RWPE1 (cell line): ENCODE measurements around the gene POLN.
A peak's percentile ranks its signal among the peaks of the same experiment; 100 is the strongest.
"Not testable (repeated sequence)": the region's sequence is repeated elsewhere in the genome, so short reads cannot be mapped to it uniquely, and the experiment has no call there.

ENCODE experiments used
- CTCF ChIA-PET: fragments of 350-600 bp; sonication (Branson Sonifier 250); formaldehyde crosslinking; extraction: SDS; loops from one replicate; lab custom pipeline; 2021; lab: Yijun Ruan, JAX
- POLR2A ChIA-PET: fragments of 400-600 bp; formaldehyde crosslinking; extraction: SDS; loops from one replicate; lab custom pipeline; 2020; ENCODE audit warnings: antibody characterized with exemption; ENCODE audit not compliant: low non-redundant PET; lab: Yijun Ruan, JAX
- DNase-seq: peaks from one replicate; pipeline ENCODE4 v3.0.0; 2012; ENCODE audit warnings: low spot score
- H3K27ac ChIP-seq: fragments of 450-650 bp; 2 replicates; pipeline ENCODE4 v1.5.1; 2017
- TF ChIP-seq, protein P1 (sequence below): fragments of 450-650 bp; conservative IDR thresholded peaks from 2 replicates; pipeline ENCODE4 v1.5.1; 2017; ENCODE audit warnings: low read depth, mild to moderate bottlenecking

Gene POLN

DNA sequence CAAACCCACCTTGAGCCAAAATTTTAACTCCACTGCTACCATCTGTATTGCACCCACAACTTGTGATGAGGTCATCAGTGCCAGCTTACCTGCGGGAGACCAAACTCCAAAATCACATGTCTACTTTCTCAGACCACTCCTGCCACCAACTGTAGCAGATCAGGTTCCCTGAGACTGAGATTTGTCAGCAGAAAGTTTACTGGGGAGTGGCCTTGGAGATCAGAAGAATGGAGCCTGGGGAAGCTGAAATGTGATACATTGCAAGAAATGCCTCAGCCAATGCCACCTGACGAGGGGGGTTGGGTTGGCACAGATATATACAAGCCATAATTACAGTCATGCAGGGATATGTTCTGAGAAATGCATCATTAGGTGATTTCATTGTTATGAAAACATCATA, 19.1 kb downstream of the POLN start:
- CTCF ChIA-PET, result no interaction called here
- TF ChIP-seq, protein P1, sequence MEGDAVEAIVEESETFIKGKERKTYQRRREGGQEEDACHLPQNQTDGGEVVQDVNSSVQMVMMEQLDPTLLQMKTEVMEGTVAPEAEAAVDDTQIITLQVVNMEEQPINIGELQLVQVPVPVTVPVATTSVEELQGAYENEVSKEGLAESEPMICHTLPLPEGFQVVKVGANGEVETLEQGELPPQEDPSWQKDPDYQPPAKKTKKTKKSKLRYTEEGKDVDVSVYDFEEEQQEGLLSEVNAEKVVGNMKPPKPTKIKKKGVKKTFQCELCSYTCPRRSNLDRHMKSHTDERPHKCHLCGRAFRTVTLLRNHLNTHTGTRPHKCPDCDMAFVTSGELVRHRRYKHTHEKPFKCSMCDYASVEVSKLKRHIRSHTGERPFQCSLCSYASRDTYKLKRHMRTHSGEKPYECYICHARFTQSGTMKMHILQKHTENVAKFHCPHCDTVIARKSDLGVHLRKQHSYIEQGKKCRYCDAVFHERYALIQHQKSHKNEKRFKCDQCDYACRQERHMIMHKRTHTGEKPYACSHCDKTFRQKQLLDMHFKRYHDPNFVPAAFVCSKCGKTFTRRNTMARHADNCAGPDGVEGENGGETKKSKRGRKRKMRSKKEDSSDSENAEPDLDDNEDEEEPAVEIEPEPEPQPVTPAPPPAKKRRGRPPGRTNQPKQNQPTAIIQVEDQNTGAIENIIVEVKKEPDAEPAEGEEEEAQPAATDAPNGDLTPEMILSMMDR, result no peak
- no peak for DNase-seq
- POLR2A ChIA-PET, result no interaction called here
- H3K27ac ChIP-seq, result no peak overlapping the region

DNA sequence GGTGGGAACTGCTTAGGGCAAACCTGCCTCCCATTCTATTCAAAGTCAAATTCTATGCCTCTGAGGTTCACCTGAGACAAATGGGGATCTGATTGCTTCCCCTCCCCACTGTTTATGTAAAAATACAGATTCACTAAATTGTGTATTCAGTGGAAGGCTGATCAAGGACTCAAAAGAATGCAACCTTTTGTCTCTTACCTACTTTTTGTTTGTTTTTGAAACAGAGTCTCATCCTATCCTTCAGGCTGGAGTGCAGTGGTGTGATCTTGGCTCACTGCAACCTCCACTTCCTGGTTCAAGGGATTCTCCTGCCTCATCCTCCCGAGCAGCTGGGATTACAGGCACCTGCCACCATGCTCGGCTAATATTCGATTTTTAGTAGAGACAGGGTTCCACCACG, 20.5 kb downstream of the POLN start:
- DNase-seq, CTCF ChIA-PET, H3K27ac ChIP-seq, POLR2A ChIA-PET: not testable (repeated sequence)

DNA sequence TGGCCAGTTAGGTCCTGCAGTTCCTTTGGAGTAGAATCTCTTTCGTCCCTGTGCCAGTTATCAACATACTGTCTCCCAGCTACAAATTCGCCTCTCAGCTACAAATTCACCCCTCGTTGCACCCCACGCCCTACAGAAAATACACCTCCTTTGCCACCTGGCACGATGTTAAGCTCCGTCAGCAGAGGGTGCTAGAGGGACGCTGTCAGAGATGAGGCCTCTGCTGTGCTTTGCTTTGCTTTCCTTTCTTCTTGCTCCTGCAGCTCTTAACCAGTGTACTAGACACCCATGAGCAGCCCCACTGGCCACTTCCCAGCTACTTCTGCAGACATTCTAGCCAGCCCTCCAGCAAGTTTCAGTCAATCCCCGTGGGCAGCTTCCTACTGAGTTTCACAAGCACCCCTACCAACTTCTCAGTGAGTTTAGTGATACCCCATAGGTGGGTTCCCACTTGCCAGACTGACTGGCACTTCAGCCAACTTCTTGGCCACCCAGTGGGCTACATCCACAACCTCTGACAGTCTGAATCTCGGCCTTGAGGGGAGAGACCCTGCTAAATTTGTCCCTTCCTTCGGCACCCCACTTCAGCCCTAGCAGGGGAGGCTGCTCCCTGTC, 21.8 kb downstream of the POLN start:
- DNase-seq, result peak; percentile 37
- TF ChIP-seq, protein P1, result peak; percentile 90
- H3K27ac ChIP-seq, result no peak overlapping the region
- ChIA-PET POLR2A (interaction anchor here (0.6 kb wide), 1 partner anchor 286 kb away, joined by 4 read pairs; no protein-coding TSS in a partner anchor), CTCF (interaction anchor here (0.6 to 1.6 kb wide), 8 partner anchors 21 to 402 kb away, joined by 3 to 5 read pairs (median 3); no protein-coding TSS in a partner anchor)

DNA sequence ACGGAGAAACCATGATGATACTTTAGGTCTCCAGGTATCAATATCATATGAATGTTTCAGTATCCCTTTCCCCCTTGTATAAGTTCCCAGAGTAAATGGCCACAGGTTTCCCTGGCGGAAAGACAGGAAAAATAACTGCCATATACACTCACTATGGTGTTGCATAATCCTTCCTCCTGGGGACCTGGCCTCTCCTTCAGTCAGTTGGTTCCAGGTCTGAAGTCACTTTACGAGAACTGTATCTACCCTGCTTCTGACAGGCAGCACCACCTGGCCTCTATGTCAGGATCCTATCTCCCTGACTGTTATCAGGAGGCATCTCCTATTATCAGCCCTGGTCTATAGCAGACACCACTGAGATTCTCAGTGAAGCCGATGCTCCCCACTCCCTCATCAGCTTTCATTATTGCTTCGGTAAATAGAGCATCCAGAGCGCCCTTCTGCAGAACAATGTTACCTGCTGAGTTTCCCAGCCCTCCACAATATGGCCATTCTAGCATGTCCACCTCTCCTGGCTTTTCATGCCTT, 22.6 kb downstream of the POLN start:
- DNase-seq, result no peak
- no peak overlapping the region for H3K27ac ChIP-seq
- POLR2A ChIA-PET, result no interaction called here
- CTCF ChIA-PET, result interaction anchor here (0.6 to 1.6 kb wide), 6 partner anchors 21 to 403 kb away, joined by 3 to 5 read pairs (median 4); no protein-coding TSS in a partner anchor
- TF ChIP-seq, protein P1, result no peak

DNA sequence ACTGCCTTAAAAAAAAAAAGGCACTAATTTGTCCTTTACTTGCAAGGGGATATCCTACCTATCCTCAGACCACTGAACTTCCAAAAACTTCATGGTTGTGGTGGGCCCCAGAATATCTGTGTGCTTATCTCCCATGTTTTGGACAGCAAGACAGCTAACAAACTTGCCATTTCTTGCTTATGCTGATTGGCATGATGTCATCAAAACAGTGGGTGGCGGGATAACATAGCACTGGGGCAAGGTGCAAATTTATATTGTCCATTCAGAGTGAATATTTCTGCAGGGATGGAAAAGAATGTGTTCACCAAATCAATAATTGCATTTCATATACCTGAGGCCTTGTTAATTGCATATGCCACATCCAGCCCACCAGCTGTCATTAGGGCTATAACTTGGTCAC, 23.5 kb downstream of the POLN start:
- ChIA-PET POLR2A (no interaction called here), CTCF (no interaction called here)
- no peak overlapping the region for H3K27ac ChIP-seq
- DNase-seq, result no peak
- TF ChIP-seq, protein P1, result no peak

DNA sequence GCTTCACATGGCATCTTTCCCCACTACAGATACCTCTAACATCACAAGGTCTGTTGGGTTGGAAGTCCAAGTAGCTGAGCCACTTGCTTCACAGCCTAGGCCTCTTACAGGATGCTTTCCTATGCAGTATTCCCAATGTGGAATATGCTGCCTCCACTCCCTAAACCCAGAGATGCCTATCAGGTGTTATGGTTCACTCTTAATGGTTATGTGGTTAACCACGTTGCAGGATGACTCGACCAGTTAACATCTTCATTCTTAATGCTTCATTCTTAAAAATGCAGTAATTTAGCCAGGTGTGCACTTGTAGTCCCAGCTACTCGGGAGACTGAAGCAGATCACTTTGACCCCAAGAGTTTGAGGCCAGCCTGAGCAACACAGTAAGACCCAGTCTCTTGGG, 24.2 kb downstream of the POLN start:
- CTCF ChIA-PET, result no interaction called here
- H3K27ac ChIP-seq, result no peak overlapping the region
- TF ChIP-seq, protein P1, result no peak
- POLR2A ChIA-PET, result no interaction called here
- peak; percentile 19 for DNase-seq

DNA sequence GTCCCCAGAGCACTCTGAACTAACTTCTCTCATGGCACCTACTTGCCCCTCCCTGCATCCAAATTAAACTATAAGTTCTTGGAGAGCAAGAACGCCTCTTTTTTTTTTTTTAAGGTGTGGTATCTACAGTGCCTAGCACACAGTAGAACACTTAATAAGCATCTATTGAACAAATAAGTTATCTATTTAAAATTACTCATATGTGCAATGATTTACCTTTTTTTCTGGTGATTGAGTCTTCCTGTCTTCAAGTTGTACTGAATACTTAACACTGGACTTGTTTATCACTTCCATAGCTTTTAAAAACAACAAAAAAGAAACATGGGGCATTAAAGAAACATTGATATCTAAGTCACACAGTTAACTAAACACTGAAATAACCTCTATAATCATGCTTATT, 29.1 kb downstream of the POLN start:
- DNase-seq, result no peak
- ChIA-PET POLR2A (interaction anchor here (0.5 kb wide), 1 partner anchor 254 kb away, joined by 6 read pairs; no protein-coding TSS in a partner anchor), CTCF (no interaction called here)
- TF ChIP-seq, protein P1, result no peak
- no peak overlapping the region for H3K27ac ChIP-seq

DNA sequence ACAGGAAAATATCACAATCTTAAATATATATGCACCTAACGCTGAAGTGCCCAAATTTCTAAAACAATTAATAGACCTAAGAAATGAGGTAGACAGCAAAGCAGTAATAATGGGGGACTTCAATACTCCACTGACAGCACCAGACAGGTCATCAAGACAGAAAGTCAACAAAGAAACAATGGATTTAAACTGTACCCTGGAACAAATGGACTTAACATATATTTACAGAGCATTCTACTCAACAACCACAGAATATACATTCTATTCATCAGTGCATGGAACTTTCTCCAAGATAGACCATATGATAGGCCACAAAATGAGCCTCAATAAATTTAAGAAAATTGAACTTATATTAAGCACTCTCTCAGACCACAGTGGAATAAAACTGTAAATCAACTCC, 39.1 kb downstream of the POLN start:
- POLR2A ChIA-PET, DNase-seq, CTCF ChIA-PET, H3K27ac ChIP-seq: not testable (repeated sequence)
